Measurements from ENCODE around the gene XRCC3. TPM values are rescaled to one million over a fixed set of nuclear protein-coding genes. Genes with fewer than 3 reads are reported as not detected.
"Not testable (repeated sequence)": the region's sequence is repeated elsewhere in the genome, so short reads cannot be mapped to it uniquely, and the experiment has no call there.

Gene XRCC3
- polyA plus RNA-seq, 10 donors = 6.2 to 15.2 (median 8.4) TPM

- DNase-seq = no peak
Measured at GRCh38 chr14:103695296-103696069, 19.8 kb downstream of the XRCC3 start.

- DNase-seq = no peak
Measured at GRCh38 chr14:103694572-103695026, 20.7 kb downstream of the XRCC3 start.

- no peak for DNase-seq
Measured at GRCh38 chr14:103693515-103693914, 21.7 kb downstream of the XRCC3 start.

GRCh38 chr14:103692871-103693270 is 22.4 kb downstream of the XRCC3 start:
- no peak for DNase-seq

- no peak for DNase-seq
Measured at GRCh38 chr14:103692159-103692558, 23.1 kb downstream of the XRCC3 start.

GRCh38 chr14:103691655-103692054 is 23.6 kb downstream of the XRCC3 start:
- DNase-seq = not testable (repeated sequence)

- DNase-seq = no peak
Measured at GRCh38 chr14:103690332-103690731, 24.9 kb downstream of the XRCC3 start.

GRCh38 chr14:103688906-103689902 is 26.0 kb downstream of the XRCC3 start:
- DNase-seq = no peak

- DNase-seq = no peak
Measured at GRCh38 chr14:103688441-103688840, 26.8 kb downstream of the XRCC3 start.

- no peak for DNase-seq
Measured at GRCh38 chr14:103687712-103688111, 27.5 kb downstream of the XRCC3 start.

- no peak for DNase-seq
Measured at GRCh38 chr14:103686831-103687485, 28.3 kb downstream of the XRCC3 start.

- DNase-seq = no peak
Measured at GRCh38 chr14:103685276-103686211, 29.7 kb downstream of the XRCC3 start.

GRCh38 chr14:103684871-103685270 is 30.4 kb downstream of the XRCC3 start:
- no peak for DNase-seq

- peak in 2 of 3 donors; percentile 43 to 81 for DNase-seq
Measured at GRCh38 chr14:103684471-103684870, 30.8 kb downstream of the XRCC3 start.

- DNase-seq = no peak
Measured at GRCh38 chr14:103683139-103683538, 32.1 kb downstream of the XRCC3 start.

- no peak for DNase-seq
Measured at GRCh38 chr14:103680491-103681231, 34.6 kb downstream of the XRCC3 start.

- DNase-seq = peak in 1 of 3 donors; percentile 46
Measured at GRCh38 chr14:103679351-103679750, 35.9 kb downstream of the XRCC3 start.

GRCh38 chr14:103676881-103677675 is 38.2 kb downstream of the XRCC3 start:
- no peak for DNase-seq

- no peak for DNase-seq
Measured at GRCh38 chr14:103675957-103676356, 39.3 kb downstream of the XRCC3 start.
